Endothelial cell (in vitro differentiated cells): ENCODE measurements around the gene FBRSL1. TPM values are rescaled to one million over a fixed set of nuclear protein-coding genes. Genes with fewer than 3 reads are reported as not detected.

ENCODE experiments used
- DNase-seq: peaks from one replicate; pipeline ENCODE4 v3.0.0; 2021; ENCODE audit warnings: low spot score
- H3K27ac Mint-ChIP-seq: one replicate; pipeline ENCODE4 v1.8.0; 2021; ENCODE audit warnings: mixed read lengths, inconsistent platforms; ENCODE audit not compliant: unreplicated experiment
- H3K27me3 Mint-ChIP-seq: one replicate; pipeline ENCODE4 v1.8.0; 2021; ENCODE audit warnings: mild to moderate bottlenecking, moderate library complexity, mixed read lengths, inconsistent platforms; ENCODE audit not compliant: unreplicated experiment
- H3K36me3 Mint-ChIP-seq: one replicate; pipeline ENCODE4 v1.8.0; 2021; ENCODE audit warnings: mild to moderate bottlenecking, low read depth, mixed read lengths, inconsistent platforms; ENCODE audit not compliant: unreplicated experiment
- H3K4me1 Mint-ChIP-seq: one replicate; pipeline ENCODE4 v1.8.0; 2021; ENCODE audit warnings: mild to moderate bottlenecking, mixed read lengths, inconsistent platforms; ENCODE audit not compliant: unreplicated experiment
- H3K4me3 Mint-ChIP-seq: one replicate; pipeline ENCODE4 v1.8.0; 2021; ENCODE audit warnings: mild to moderate bottlenecking, mixed read lengths, inconsistent platforms; ENCODE audit not compliant: unreplicated experiment
- H3K9me3 Mint-ChIP-seq: one replicate; pipeline ENCODE4 v1.8.0; 2021; ENCODE audit warnings: mixed read lengths, inconsistent platforms; ENCODE audit not compliant: unreplicated experiment
- total RNA-seq: library from RNA; stranded (reverse); fragmentation: NEBNext Ultra II Directional; extraction: Animal tissue kit (Norgen Biotek cat#: 25700); gene quantifications from one replicate; pipeline ENCODE4 v1.2.1, GENCODE V29; 2021; ENCODE audit not compliant: unreplicated experiment
- TF ChIP-seq, protein P1 (sequence below): fragments of 200-600 bp; sonication (generic); IDR thresholded peaks from one replicate; pipeline ENCODE4 v1.5.0; 2021; ENCODE audit warnings: antibody characterized with exemption; ENCODE audit not compliant: unreplicated experiment

Gene FBRSL1
- total RNA-seq, 1 donor from 2014 or later, result 38.4 TPM

DNA sequence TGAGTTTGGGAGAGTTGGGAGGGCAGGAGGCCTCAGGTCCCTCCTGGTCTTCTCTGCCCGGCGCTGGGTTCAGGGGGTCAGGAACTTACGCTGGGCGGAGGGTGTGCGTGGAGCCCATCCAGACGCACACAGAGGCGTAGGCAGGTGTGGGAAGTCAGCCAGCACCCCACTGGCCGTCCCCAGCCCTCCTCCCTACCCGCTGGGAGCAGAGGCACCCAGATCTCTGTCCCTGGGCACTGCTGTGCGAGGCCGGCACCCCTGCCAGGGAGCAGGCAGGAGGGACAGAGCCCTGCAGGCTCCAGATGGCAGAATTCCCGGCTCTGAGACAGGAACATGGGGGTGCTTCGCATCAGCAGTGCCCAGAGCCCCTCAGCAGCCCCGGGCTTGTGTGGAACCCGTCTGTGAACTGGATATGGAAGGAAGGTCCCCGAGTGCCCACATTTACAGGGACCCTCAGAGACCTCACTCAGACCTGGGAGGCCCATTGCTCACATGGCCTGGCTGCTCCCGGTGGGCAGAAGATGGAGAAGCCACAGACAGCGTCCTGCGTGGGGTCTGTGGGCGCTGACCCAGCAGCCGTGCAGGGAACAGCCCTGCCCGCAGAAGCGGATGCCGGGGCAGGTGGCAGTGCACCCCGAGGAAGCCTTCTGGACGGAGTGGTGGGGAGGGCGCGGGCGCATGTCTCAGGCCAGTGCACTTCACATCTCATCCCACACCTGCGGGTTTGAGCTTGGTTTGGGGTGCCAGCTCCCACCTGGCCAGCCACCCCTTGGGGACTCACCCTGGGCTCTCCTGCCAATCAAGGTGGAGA lies 61.1 kb downstream of the FBRSL1 start:
- no peak overlapping the region for H3K4me3 Mint-ChIP-seq
- no peaks in the 10 kb centered on the region for H3K36me3 Mint-ChIP-seq
- H3K27me3 Mint-ChIP-seq, result peaks cover 18% of the 10 kb centered on the region
- H3K4me1 Mint-ChIP-seq, result no peaks in the 10 kb centered on the region
- no peak overlapping the region for H3K27ac Mint-ChIP-seq
- TF ChIP-seq, protein P1, sequence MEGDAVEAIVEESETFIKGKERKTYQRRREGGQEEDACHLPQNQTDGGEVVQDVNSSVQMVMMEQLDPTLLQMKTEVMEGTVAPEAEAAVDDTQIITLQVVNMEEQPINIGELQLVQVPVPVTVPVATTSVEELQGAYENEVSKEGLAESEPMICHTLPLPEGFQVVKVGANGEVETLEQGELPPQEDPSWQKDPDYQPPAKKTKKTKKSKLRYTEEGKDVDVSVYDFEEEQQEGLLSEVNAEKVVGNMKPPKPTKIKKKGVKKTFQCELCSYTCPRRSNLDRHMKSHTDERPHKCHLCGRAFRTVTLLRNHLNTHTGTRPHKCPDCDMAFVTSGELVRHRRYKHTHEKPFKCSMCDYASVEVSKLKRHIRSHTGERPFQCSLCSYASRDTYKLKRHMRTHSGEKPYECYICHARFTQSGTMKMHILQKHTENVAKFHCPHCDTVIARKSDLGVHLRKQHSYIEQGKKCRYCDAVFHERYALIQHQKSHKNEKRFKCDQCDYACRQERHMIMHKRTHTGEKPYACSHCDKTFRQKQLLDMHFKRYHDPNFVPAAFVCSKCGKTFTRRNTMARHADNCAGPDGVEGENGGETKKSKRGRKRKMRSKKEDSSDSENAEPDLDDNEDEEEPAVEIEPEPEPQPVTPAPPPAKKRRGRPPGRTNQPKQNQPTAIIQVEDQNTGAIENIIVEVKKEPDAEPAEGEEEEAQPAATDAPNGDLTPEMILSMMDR, result no peak
- DNase-seq, result no peak
- no peaks in the 10 kb centered on the region for H3K9me3 Mint-ChIP-seq

DNA sequence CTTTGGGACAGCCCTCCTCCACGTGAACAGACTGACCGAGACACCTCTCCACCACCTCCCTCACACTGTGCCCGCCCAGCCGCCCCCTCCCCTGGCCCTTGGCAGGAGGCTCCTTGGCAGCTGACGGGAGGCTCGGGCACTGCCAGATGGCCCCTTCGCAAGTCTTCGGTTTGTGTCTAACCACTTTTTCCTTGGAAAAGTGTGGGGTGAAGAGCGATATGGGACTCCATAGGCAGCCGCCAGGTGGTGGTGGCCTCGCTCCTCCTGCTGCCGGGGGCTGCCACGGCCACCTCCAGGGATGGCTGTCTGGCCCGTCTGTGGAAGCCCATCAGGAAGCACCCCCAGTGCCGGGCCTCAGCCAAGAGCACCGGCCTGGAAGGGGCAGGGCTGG lies 61.7 kb downstream of the FBRSL1 start:
- Mint-ChIP-seq H3K27me3 (peaks cover 18% of the 10 kb centered on the region), H3K36me3 (no peaks in the 10 kb centered on the region), H3K4me1 (no peaks in the 10 kb centered on the region), H3K4me3 (no peak overlapping the region), H3K9me3 (no peaks in the 10 kb centered on the region), H3K27ac (no peak overlapping the region)
- DNase-seq, result no peak
- TF ChIP-seq, protein P1, result no peak

DNA sequence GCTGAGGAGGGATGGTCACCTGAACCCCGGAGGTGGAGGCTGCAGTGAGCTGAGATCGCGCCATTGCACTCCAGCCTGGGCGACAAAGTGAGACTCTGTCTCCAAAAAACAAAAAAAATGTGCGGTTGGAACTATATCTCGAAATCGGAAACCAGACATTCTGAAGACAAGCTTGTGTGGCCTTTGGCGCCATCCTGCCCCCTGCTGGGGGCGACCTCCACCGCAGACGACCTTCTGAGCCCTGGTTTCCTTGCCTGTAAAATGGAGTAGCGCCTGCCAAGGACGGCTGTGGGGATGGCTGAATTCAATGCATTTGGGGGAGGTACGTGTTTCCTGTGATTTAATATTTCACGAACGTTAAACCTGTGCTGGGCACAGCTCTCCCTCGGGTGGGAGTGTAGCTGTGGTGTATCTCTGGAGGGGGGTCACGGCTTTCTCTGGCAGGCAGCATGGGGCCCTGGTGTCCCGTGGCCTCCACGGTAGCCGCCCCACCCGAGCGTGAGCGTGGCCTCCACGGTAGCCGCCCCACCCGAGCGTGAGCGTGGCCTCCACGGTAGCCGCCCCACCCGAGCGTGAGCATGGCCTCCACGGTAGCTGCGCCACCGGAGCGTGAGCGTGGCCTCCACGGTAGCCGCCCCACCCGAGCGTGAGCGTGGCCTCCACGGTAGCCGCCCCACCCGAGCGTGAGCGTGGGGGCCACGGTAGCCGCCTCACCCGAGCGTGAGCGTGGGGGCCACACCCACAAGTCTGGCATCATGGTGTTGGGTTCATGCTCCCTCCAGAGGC lies 65.1 kb downstream of the FBRSL1 start:
- peaks cover 16% of the 10 kb centered on the region for H3K27me3 Mint-ChIP-seq
- DNase-seq, result peak; percentile 61
- TF ChIP-seq, protein P1, result peak; percentile 62
- no peak overlapping the region for H3K27ac Mint-ChIP-seq
- no peak overlapping the region for H3K4me3 Mint-ChIP-seq
- H3K4me1 Mint-ChIP-seq, result no peaks in the 10 kb centered on the region
- H3K9me3 Mint-ChIP-seq, result no peaks in the 10 kb centered on the region
- H3K36me3 Mint-ChIP-seq, result peaks cover 3% of the 10 kb centered on the region

DNA sequence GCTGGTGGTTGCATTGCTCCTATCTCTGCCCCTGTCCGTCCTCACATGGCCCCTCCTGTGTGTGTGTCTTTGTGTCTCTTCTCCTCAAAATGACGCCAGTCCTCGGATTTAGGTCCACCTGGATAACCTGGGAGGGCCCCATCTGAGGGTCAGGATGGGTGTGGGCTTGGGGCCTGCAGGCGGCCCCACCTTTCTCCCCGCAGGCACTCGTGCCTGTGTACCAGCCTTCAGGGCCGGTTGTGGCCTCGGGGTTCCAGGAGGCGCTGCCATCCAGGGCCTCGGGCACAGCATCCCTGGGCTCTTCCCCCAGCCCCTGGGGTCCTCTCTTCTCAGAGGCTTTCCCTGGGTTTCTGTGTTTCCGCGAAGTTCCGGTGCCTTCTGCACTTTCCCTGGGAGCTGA lies 65.7 kb downstream of the FBRSL1 start:
- H3K27me3 Mint-ChIP-seq, result peaks cover 13% of the 10 kb centered on the region
- TF ChIP-seq, protein P1, result no peak
- H3K4me3 Mint-ChIP-seq, result no peak overlapping the region
- no peak for DNase-seq
- no peaks in the 10 kb centered on the region for H3K4me1 Mint-ChIP-seq
- peaks cover 3% of the 10 kb centered on the region for H3K36me3 Mint-ChIP-seq
- H3K27ac Mint-ChIP-seq, result no peak overlapping the region
- no peaks in the 10 kb centered on the region for H3K9me3 Mint-ChIP-seq

DNA sequence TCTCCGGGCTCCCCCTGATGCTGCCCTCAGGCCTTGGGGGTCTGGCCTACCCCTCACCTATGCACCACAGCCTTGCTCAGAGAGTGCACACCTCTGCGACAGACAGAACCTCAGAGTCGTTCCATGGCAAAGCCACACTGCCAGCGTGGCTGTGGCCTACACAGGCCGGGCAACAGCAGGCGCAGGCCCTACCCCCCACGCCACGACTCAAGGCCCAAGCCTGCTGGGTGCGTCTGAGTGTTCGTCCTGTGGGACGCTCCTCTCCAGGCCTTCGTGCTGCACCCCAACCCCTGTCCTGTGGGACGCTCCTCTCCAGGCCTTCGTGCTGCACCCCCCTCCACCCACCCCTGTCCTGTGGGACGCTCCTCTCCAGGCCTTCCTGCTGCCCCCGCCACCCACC lies 66.3 kb downstream of the FBRSL1 start:
- Mint-ChIP-seq H3K27ac (no peak overlapping the region), H3K27me3 (peaks cover 11% of the 10 kb centered on the region), H3K4me1 (no peaks in the 10 kb centered on the region), H3K9me3 (no peaks in the 10 kb centered on the region), H3K4me3 (no peak overlapping the region), H3K36me3 (peaks cover 3% of the 10 kb centered on the region)
- TF ChIP-seq, protein P1, result no peak
- DNase-seq, result no peak
